H9 (cell line): Measurements from ENCODE around the gene TBL2. TPM values are rescaled to one million over a fixed set of nuclear protein-coding genes. Genes with fewer than 3 reads are reported as not detected.
"Not testable (repeated sequence)": the region's sequence is repeated elsewhere in the genome, so short reads cannot be mapped to it uniquely, and the experiment has no call there.

ENCODE experiments used
- DNase-seq: peaks from one replicate; pipeline ENCODE4 v3.0.0-alpha.2; 2017
- H2AFZ ChIP-seq: one replicate; pipeline ENCODE4 v1.6.1; 2013; ENCODE audit warnings: mild to moderate bottlenecking, low read length, control low read depth, moderate library complexity
- H2AK5ac ChIP-seq: 2 replicates; pipeline ENCODE4 v1.6.1; 2013; ENCODE audit warnings: low read length, control low read depth, mixed read lengths; ENCODE audit not compliant: insufficient read length
- H2BK120ac ChIP-seq: one replicate; pipeline ENCODE4 v1.6.1; 2013; ENCODE audit warnings: low read depth, mild to moderate bottlenecking, low read length, control low read depth, inconsistent platforms; ENCODE audit not compliant: poor library complexity, severe bottlenecking
- H2BK12ac ChIP-seq: 2 replicates; pipeline ENCODE4 v1.6.1; 2013; ENCODE audit warnings: low read length, control low read depth, mixed read lengths, low read depth; ENCODE audit not compliant: insufficient read length
- H2BK15ac ChIP-seq: 2 replicates; pipeline ENCODE4 v1.6.1; 2013; ENCODE audit warnings: low read depth, low read length, control low read depth
- H2BK20ac ChIP-seq: one replicate; pipeline ENCODE4 v1.6.1; 2013; ENCODE audit warnings: low read depth, mild to moderate bottlenecking, low read length, control low read depth, inconsistent platforms; ENCODE audit not compliant: poor library complexity, severe bottlenecking
- H2BK5ac ChIP-seq: 2 replicates; pipeline ENCODE4 v1.6.1; 2013; ENCODE audit warnings: low read length, control low read depth, mixed read lengths; ENCODE audit not compliant: insufficient read length
- H3K14ac ChIP-seq: 2 replicates; pipeline ENCODE4 v1.6.1; 2013; ENCODE audit warnings: low read length, control low read depth; ENCODE audit not compliant: insufficient read depth
- H3K18ac ChIP-seq: 2 replicates; pipeline ENCODE4 v1.6.1; 2013; ENCODE audit warnings: low read depth, mild to moderate bottlenecking, mixed read lengths, low read length, control low read depth; ENCODE audit not compliant: insufficient read length
- H3K23ac ChIP-seq: 2 replicates; pipeline ENCODE4 v1.6.1; 2013; ENCODE audit warnings: low read length, control low read depth, mixed read lengths, low read depth; ENCODE audit not compliant: insufficient read length
- H3K23me2 ChIP-seq: 2 replicates; pipeline ENCODE4 v1.6.1; 2013; ENCODE audit warnings: low read depth, mild to moderate bottlenecking, mixed read lengths, low read length, control low read depth; ENCODE audit not compliant: insufficient read length, poor library complexity, severe bottlenecking
- H3K27ac ChIP-seq: 2 replicates; pipeline ENCODE4 v1.5.1; 2013; ENCODE audit warnings: low read length, control low read depth, mixed read lengths, low read depth; ENCODE audit not compliant: insufficient read length
- H3K27me3 ChIP-seq: 2 replicates; pipeline ENCODE4 v1.6.1; 2013; ENCODE audit warnings: low read length, control low read depth, inconsistent platforms; ENCODE audit not compliant: insufficient read depth
- H3K4ac ChIP-seq: 2 replicates; pipeline ENCODE4 v1.6.1; 2013; ENCODE audit warnings: low read depth, mild to moderate bottlenecking, control low read depth, inconsistent platforms, low read length, moderate library complexity
- H3K4me1 ChIP-seq: 2 replicates; pipeline ENCODE4 v1.6.1; 2013; ENCODE audit warnings: low read length, control low read depth, inconsistent platforms; ENCODE audit not compliant: insufficient read depth
- H3K4me2 ChIP-seq: 2 replicates; pipeline ENCODE4 v1.6.1; 2013; ENCODE audit warnings: low read length, control low read depth, mixed read lengths; ENCODE audit not compliant: insufficient read length, insufficient read depth
- H3K56ac ChIP-seq: 2 replicates; pipeline ENCODE4 v1.6.1; 2013; ENCODE audit warnings: low read depth, mild to moderate bottlenecking, mixed read lengths, low read length, control low read depth; ENCODE audit not compliant: insufficient read length
- H3K79me1 ChIP-seq: 2 replicates; pipeline ENCODE4 v1.6.1; 2013; ENCODE audit warnings: low read depth, mild to moderate bottlenecking, moderate library complexity, low read length, control low read depth, inconsistent platforms; ENCODE audit not compliant: insufficient read depth, poor library complexity, severe bottlenecking
- H3K79me2 ChIP-seq: 2 replicates; pipeline ENCODE4 v1.6.1; 2013; ENCODE audit warnings: low read length, control low read depth, inconsistent platforms; ENCODE audit not compliant: insufficient read depth
- H3K9ac ChIP-seq: 2 replicates; pipeline ENCODE4 v1.6.1; 2013; ENCODE audit warnings: low read length, control low read depth, mixed read lengths; ENCODE audit not compliant: insufficient read length; ENCODE audit errors: extremely low read depth
- H3K9me3 ChIP-seq: one replicate; pipeline ENCODE4 v1.6.1; 2013; ENCODE audit warnings: low read depth, low read length, inconsistent platforms; ENCODE audit not compliant: control insufficient read depth
- H3T11ph ChIP-seq: one replicate; pipeline ENCODE4 v1.6.1; 2013; ENCODE audit warnings: mild to moderate bottlenecking, low read length, control low read depth, inconsistent platforms
- H4K20me1 ChIP-seq: one replicate; pipeline ENCODE4 v1.6.1; 2013; ENCODE audit not compliant: control insufficient read depth, insufficient read length, insufficient read depth
- H4K5ac ChIP-seq: 2 replicates; pipeline ENCODE4 v1.6.1; 2013; ENCODE audit warnings: low read depth, mild to moderate bottlenecking, mixed read lengths, low read length, control low read depth; ENCODE audit not compliant: insufficient read length
- H4K8ac ChIP-seq: replicated peaks from 2 replicates; pipeline ENCODE4 v1.6.1; 2013; ENCODE audit warnings: low read length, control low read depth, mixed read lengths, low read depth; ENCODE audit not compliant: insufficient read length
- H4K91ac ChIP-seq: 2 replicates; pipeline ENCODE4 v1.6.1; 2013; ENCODE audit warnings: low read depth, mild to moderate bottlenecking, moderate library complexity, mixed read lengths, low read length, control low read depth; ENCODE audit not compliant: insufficient read length
- H3K27ac Mint-ChIP-seq, 3 experiments: 2 replicates in 2 of 3; 3 replicates in 1 of 3; pipeline ENCODE4 v1.8.0; 2020 to 2021; ENCODE audit warnings: mixed read lengths in 3 of 3, mild to moderate bottlenecking in 1 of 3, moderate library complexity in 1 of 3
- H3K27me3 Mint-ChIP-seq: 2 replicates; pipeline ENCODE4 v1.8.0; 2021; ENCODE audit warnings: low read depth, mild to moderate bottlenecking, moderate library complexity, mixed read lengths
- H3K36me3 Mint-ChIP-seq, 3 experiments: 2 replicates in 2 of 3; 3 replicates in 1 of 3; pipeline ENCODE4 v1.8.0; 2020 to 2021; ENCODE audit warnings: low read depth in 3 of 3, mixed read lengths in 3 of 3; ENCODE audit not compliant: insufficient read depth in 1 of 3
- H3K4me1 Mint-ChIP-seq, 2 experiments: 2 replicates each; pipeline ENCODE4 v1.8.0; 2020; ENCODE audit warnings: mixed read lengths in 2 of 2
- H3K4me3 Mint-ChIP-seq, 2 experiments: 2 replicates in 1 of 2; 3 replicates in 1 of 2; pipeline ENCODE4 v1.8.0; 2020 to 2021; ENCODE audit warnings: mild to moderate bottlenecking in 2 of 2, mixed read lengths in 2 of 2, moderate library complexity in 1 of 2
- H3K9me3 Mint-ChIP-seq, 2 experiments: 2 replicates in 1 of 2; 3 replicates in 1 of 2; pipeline ENCODE4 v1.8.0; 2020; ENCODE audit warnings: mild to moderate bottlenecking in 2 of 2, mixed read lengths in 2 of 2, moderate library complexity in 1 of 2
- CTCF ChIP-seq: fragments of 200-600 bp; sonication (generic); conservative IDR thresholded peaks from 3 replicates; pipeline ENCODE4 v1.8.0; 2021; ENCODE audit warnings: antibody characterized with exemption, mild to moderate bottlenecking
- WGBS: extraction: QIAGEN DNeasy Blood & Tissue Kit; methylation state at CpG from one replicate; pipeline ENCODE4 v1.1.7; 2013; ENCODE audit warnings: missing lambda C conversion rate, low lambda C conversion rate, mixed read lengths; ENCODE audit not compliant: insufficient read length; ENCODE audit errors: extremely low coverage; 5-methylcytosine and 5-hydroxymethylcytosine counted together
- total RNA-seq: library from RNA; stranded (reverse); gene quantifications from 2 replicates; pipeline ENCODE4 v1.2.1, GENCODE V29; 2021

The TBL2 gene
- total RNA-seq, 1 experiment from 2014 or later, result 26.7 TPM

- no peaks in the 10 kb centered on the region for H3K4me1 ChIP-seq
- no peaks in the 10 kb centered on the region for H3K9me3 ChIP-seq
- H3K23ac ChIP-seq, result no peak overlapping the region
- no peak overlapping the region for H2BK120ac ChIP-seq
- H3K9ac ChIP-seq, result no peak overlapping the region
- no peak overlapping the region for H3K18ac ChIP-seq
- H3K27ac ChIP-seq, result no peak overlapping the region
- TF ChIP-seq CTCF, result no peak
- H3T11ph ChIP-seq, result no peak overlapping the region
- H3K4me3 Mint-ChIP-seq, result no peak overlapping the region
- no peaks in the 10 kb centered on the region for H3K79me1 ChIP-seq
- no peak overlapping the region for H2BK15ac ChIP-seq
- no peak overlapping the region for H4K5ac ChIP-seq
- H3K4me1 Mint-ChIP-seq, result no peaks in the 10 kb centered on the region
- H2BK12ac ChIP-seq, result no peak overlapping the region
- H4K20me1 ChIP-seq, result no peaks in the 10 kb centered on the region
- no CpG with 5 or more reads among the region's 13 CpGs for WGBS
- no peak overlapping the region for H3K4ac ChIP-seq
- no peak overlapping the region for H4K91ac ChIP-seq
- H2AK5ac ChIP-seq, result no peak overlapping the region
- no peak overlapping the region for H2BK20ac ChIP-seq
- DNase-seq, result no peak
- H3K4me2 ChIP-seq, result no peak overlapping the region
- H3K36me3 Mint-ChIP-seq, result peaks cover 22 to 68% (median 62%) of the 10 kb centered on the region in 3 experiments; a peak in 6 of 7 replicates
- no peaks in the 10 kb centered on the region for H3K23me2 ChIP-seq
- H4K8ac ChIP-seq, result no peak overlapping the region
- no peaks in the 10 kb centered on the region for H3K79me2 ChIP-seq
- H2BK5ac ChIP-seq, result no peak overlapping the region
- H3K56ac ChIP-seq, result no peak overlapping the region
- no peak overlapping the region for H3K27ac Mint-ChIP-seq
- no peaks in the 10 kb centered on the region for H3K27me3 ChIP-seq
- no peaks in the 10 kb centered on the region for H3K9me3 Mint-ChIP-seq
- H2AFZ ChIP-seq, result no peak overlapping the region
- H3K14ac ChIP-seq, result no peak overlapping the region
- no peaks in the 10 kb centered on the region for H3K27me3 Mint-ChIP-seq
These were observed 38.7 kb downstream of the TBL2 start for GRCh38 chr7:73539709-73540108.

- H2BK12ac ChIP-seq, DNase-seq, H3K23me2 ChIP-seq, H2BK5ac ChIP-seq, H2AK5ac ChIP-seq, H3K27me3 Mint-ChIP-seq, H3K27me3 ChIP-seq, H3K4ac ChIP-seq, H2AFZ ChIP-seq, H4K91ac ChIP-seq, H3K79me2 ChIP-seq, H3K27ac Mint-ChIP-seq, H3K9me3 ChIP-seq, H3K4me1 Mint-ChIP-seq, H3K9me3 Mint-ChIP-seq, H4K5ac ChIP-seq, H3K4me2 ChIP-seq, H4K20me1 ChIP-seq, H3K18ac ChIP-seq, H3K4me3 Mint-ChIP-seq, H3K27ac ChIP-seq, H3K79me1 ChIP-seq, H3K9ac ChIP-seq, H2BK15ac ChIP-seq, H3K14ac ChIP-seq, H3K23ac ChIP-seq, H4K8ac ChIP-seq, H2BK20ac ChIP-seq, H3K4me1 ChIP-seq, H3T11ph ChIP-seq, H2BK120ac ChIP-seq, H3K56ac ChIP-seq: not testable (repeated sequence)
- H3K36me3 Mint-ChIP-seq, result peaks cover 22 to 65% (median 59%) of the 10 kb centered on the region in 3 experiments; a peak in 6 of 7 replicates
- no CpG with 5 or more reads among the region's 2 CpGs for WGBS
These were observed 39.9 kb downstream of the TBL2 start for GRCh38 chr7:73538510-73538909.
